ENCODE data around the gene TRPM8.

GRCh38 chr2:233960203-233960602 lies 43.0 kb downstream of the TRPM8 start:
- no peak for TF ChIP-seq CTCF (conservative IDR thresholded peaks at IDR 0.05; ENCODE audit: low read depth in 2 of 2)
- TF ChIP-seq REST (IDR thresholded peaks at IDR 0.05; ENCODE audit: unreplicated experiment) = no peak
- no peak for TF ChIP-seq POLR2AphosphoS5 (IDR thresholded peaks at IDR 0.05; ENCODE audit: low read depth)
- no peak for TF ChIP-seq EZH2phosphoT487 (IDR thresholded peaks at IDR 0.05; ENCODE audit: unreplicated experiment)
- TF ChIP-seq EZH2 (IDR thresholded peaks at IDR 0.05; ENCODE audit: low read depth, unreplicated experiment) = no peak
- TF ChIP-seq JUNB (IDR thresholded peaks at IDR 0.05; ENCODE audit: unreplicated experiment) = no peak
- no peak for TF ChIP-seq ZNF331 (CRISPR knock-in tag; IDR thresholded peaks at IDR 0.05; ENCODE audit: low read depth)
- TF ChIP-seq CREB1 (CRISPR knock-in tag; IDR thresholded peaks at IDR 0.05; ENCODE audit: low read depth) = no peak
- TF ChIP-seq ZNF114 (CRISPR knock-in tag; IDR thresholded peaks at IDR 0.05) = no peak
- TF ChIP-seq STAT1 (IDR thresholded peaks at IDR 0.05; ENCODE audit: unreplicated experiment) = no peak

All from GM23338 (cell line).